ENCODE measurements around the gene COX7A2.
A peak's percentile ranks its signal among the peaks of the same experiment; 100 is the strongest.

COX7A2 gene

GRCh38 chr6:75279418-75279817, 35.8 kb upstream of the COX7A2 start:
- no peak overlapping the region for H3K27ac Mint-ChIP-seq
- no peaks in the 10 kb centered on the region for H3K9me3 Mint-ChIP-seq
- H3K36me3 Mint-ChIP-seq (ENCODE audit: low read depth) = peaks cover 30% of the 10 kb centered on the region
- H3K4me3 Mint-ChIP-seq = no peak overlapping the region
- H3K27me3 Mint-ChIP-seq = no peaks in the 10 kb centered on the region
- peaks cover 68% of the 10 kb centered on the region for H3K4me1 Mint-ChIP-seq (ENCODE audit: low read depth)

DNA sequence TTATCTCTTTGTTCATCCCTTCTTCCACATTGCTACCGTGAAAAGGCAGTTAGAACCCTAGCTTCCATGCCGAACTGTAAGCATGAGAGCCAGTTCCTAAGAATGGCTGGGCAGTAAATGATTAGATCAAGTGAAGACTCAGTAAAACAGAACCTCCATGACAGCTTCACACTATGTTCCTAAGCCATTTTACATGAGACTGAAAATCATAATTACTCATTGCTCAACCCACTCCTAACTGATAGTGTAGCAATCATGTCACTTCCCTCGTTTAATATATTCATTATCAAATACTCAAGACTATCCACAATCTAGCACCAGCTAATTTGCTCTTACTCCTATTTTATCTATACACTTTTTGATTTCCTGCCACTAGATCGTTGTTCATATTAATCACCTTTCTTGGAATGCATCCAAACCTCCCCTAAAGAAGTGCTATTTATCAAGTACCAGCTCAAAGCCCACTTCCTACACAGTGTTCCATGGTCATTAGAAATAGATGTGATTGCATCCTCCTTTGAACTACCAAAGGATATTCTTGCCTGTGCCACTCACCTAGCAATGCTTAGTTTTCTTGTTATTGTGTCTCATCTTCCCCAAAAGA, 35.0 kb upstream of the COX7A2 start:
- H3K4me3 Mint-ChIP-seq = peak overlapping the region; percentile 9
- H3K36me3 Mint-ChIP-seq (ENCODE audit: low read depth) = peaks cover 39% of the 10 kb centered on the region
- H3K9me3 Mint-ChIP-seq = no peaks in the 10 kb centered on the region
- H3K27ac Mint-ChIP-seq = peak overlapping the region; percentile 28
- H3K4me1 Mint-ChIP-seq (ENCODE audit: low read depth) = peaks cover 76% of the 10 kb centered on the region
- H3K27me3 Mint-ChIP-seq = no peaks in the 10 kb centered on the region

DNA sequence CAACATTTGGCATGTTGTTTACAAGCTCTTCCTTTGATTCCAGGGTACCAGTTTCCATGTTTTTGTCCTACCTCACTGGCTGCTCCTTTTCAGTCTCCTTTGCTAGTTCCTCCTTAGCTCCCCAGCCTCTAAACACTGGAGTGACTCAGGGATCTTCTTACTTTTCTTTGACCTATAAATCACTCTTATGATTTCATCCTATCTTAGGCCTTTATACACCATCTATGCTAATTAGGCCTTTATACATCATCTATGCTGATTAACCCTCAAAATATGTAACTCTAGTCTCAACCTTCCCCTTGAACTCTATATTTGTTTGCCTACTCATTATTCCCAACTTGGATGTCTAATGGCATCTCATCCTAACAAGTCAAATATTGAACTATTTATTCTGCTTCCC, 31.5 kb upstream of the COX7A2 start:
- Mint-ChIP-seq H3K4me3 (no peak overlapping the region), H3K36me3 (ENCODE audit: low read depth) (peaks cover 60% of the 10 kb centered on the region), H3K9me3 (no peaks in the 10 kb centered on the region), H3K4me1 (ENCODE audit: low read depth) (peaks cover 74% of the 10 kb centered on the region), H3K27me3 (no peaks in the 10 kb centered on the region), H3K27ac (peak overlapping the region; percentile 42)

DNA sequence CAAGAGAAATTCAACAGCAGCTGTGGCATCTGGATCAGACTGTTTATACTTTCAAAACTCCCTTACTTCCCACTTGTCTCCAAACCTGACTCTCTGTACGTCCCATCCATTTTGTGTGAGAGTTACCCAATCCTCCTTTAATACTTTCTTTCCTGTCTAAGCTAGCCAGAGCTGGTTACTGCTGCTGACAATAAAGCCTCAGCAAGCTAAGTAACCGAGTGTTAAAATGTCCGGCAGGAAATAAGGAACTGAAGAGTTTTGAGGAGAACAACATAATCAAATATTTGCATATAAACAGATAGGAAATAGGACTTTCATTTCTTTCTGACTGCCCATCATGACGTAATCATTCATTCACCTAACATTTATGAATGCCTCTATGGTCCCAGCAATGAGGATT, 29.4 kb upstream of the COX7A2 start:
- Mint-ChIP-seq H3K4me3 (no peak overlapping the region), H3K4me1 (ENCODE audit: low read depth) (peaks cover 71% of the 10 kb centered on the region), H3K27me3 (no peaks in the 10 kb centered on the region), H3K9me3 (no peaks in the 10 kb centered on the region), H3K27ac (no peak overlapping the region), H3K36me3 (ENCODE audit: low read depth) (peaks cover 49% of the 10 kb centered on the region)

DNA sequence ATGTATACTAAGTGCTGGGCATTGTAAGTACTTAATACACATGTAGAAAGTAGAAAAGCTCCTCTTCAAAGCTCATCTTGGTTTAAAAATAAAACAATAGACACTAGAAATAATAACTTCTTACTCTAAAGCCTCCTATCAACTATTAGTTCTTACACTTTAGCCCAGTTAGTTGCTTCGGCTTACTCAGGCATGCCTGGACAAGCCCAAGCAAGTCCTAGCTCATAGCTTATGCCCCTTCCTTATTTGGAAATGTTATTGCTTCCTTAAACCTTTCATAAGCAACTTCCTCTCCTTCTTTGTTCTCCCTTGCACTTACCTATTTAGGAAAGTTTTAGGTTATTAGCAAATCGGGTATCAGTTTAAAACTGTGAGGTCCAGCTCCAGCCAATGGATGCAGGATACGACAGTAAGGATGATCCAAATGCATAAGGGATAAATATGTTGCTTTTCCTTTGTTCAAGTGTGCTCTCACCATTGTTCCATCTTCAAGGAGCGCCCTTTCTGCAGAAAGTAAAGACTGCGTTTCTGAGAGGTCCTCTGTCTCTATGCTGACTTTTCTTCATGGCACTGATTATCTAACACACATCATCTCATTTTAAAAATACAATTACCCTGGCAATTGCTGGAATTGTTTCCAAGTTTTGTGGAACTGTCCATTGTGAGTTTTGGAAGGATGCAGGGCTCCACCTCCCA, 28.7 kb upstream of the COX7A2 start:
- peaks cover 75% of the 10 kb centered on the region for H3K4me1 Mint-ChIP-seq (ENCODE audit: low read depth)
- no peaks in the 10 kb centered on the region for H3K9me3 Mint-ChIP-seq
- H3K27ac Mint-ChIP-seq = peak overlapping the region; percentile 33
- no peaks in the 10 kb centered on the region for H3K27me3 Mint-ChIP-seq
- peaks cover 48% of the 10 kb centered on the region for H3K36me3 Mint-ChIP-seq (ENCODE audit: low read depth)
- H3K4me3 Mint-ChIP-seq = no peak overlapping the region

- Mint-ChIP-seq H3K9me3 (no peaks in the 10 kb centered on the region), H3K27ac (peak overlapping the region; percentile 27), H3K27me3 (no peaks in the 10 kb centered on the region), H3K36me3 (ENCODE audit: low read depth) (peaks cover 28% of the 10 kb centered on the region), H3K4me3 (no peak overlapping the region), H3K4me1 (ENCODE audit: low read depth) (peaks cover 49% of the 10 kb centered on the region)
Observed at GRCh38 chr6:75268988-75269354, 25.4 kb upstream of the COX7A2 start.

- H3K9me3 Mint-ChIP-seq = no peaks in the 10 kb centered on the region
- no peak overlapping the region for H3K4me3 Mint-ChIP-seq
- H3K27me3 Mint-ChIP-seq = no peaks in the 10 kb centered on the region
- H3K4me1 Mint-ChIP-seq (ENCODE audit: low read depth) = peaks cover 45% of the 10 kb centered on the region
- H3K36me3 Mint-ChIP-seq (ENCODE audit: low read depth) = peaks cover 25% of the 10 kb centered on the region
- peak overlapping the region; percentile 15 for H3K27ac Mint-ChIP-seq
Observed at GRCh38 chr6:75268121-75268987, 24.8 kb upstream of the COX7A2 start.

GRCh38 chr6:75267461-75267860, 23.9 kb upstream of the COX7A2 start:
- no peaks in the 10 kb centered on the region for H3K9me3 Mint-ChIP-seq
- no peak overlapping the region for H3K4me3 Mint-ChIP-seq
- peaks cover 24% of the 10 kb centered on the region for H3K36me3 Mint-ChIP-seq (ENCODE audit: low read depth)
- H3K4me1 Mint-ChIP-seq (ENCODE audit: low read depth) = peaks cover 38% of the 10 kb centered on the region
- no peaks in the 10 kb centered on the region for H3K27me3 Mint-ChIP-seq
- H3K27ac Mint-ChIP-seq = no peak overlapping the region

DNA sequence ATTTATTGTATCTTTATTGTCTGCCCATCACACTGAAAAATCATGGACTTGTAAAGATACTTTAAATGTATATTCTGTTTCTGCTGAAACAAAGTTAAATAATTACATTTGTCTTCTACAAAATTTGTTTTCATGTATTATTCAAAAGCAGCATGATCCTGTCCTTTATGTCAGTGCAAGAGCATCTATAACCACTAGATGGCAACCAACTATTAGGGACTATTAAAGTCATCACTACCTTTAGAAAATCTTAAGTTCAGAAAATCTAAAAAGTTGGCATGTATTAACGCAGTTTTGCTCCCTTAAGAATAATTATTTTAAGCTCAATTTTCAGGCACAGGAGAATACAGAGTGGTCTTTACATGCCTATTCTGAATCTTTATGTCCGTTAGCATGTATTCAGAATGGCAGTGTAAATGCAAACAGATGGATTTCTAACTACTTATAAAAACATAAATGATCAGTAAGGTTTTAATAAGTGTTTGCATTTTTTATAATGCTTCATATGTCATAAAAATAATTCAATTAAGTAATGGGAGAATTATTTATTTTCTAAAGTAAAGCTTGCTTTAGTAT, 23.2 kb upstream of the COX7A2 start:
- peaks cover 34% of the 10 kb centered on the region for H3K4me1 Mint-ChIP-seq (ENCODE audit: low read depth)
- no peaks in the 10 kb centered on the region for H3K9me3 Mint-ChIP-seq
- peaks cover 18% of the 10 kb centered on the region for H3K36me3 Mint-ChIP-seq (ENCODE audit: low read depth)
- H3K27ac Mint-ChIP-seq = no peak overlapping the region
- no peak overlapping the region for H3K4me3 Mint-ChIP-seq
- no peaks in the 10 kb centered on the region for H3K27me3 Mint-ChIP-seq

DNA sequence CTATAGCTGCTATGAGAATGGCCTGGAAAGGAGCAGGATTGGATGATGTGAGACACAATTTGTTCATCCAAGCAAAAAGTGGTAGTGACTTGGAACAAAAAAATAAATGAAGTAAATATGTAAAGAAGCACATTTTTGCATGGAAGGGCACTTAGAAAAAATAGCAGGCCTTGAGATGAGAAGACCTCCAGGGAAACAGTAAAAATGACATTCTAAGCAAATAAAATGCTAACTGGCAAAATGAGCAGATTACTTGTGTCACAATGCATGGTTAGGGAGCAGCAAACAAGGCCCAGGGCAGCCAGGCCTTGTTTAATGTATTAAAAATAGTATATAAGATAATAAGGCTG, 19.8 kb upstream of the COX7A2 start:
- peaks cover 13% of the 10 kb centered on the region for H3K4me1 Mint-ChIP-seq (ENCODE audit: low read depth)
- no peaks in the 10 kb centered on the region for H3K27me3 Mint-ChIP-seq
- no peak overlapping the region for H3K4me3 Mint-ChIP-seq
- no peaks in the 10 kb centered on the region for H3K9me3 Mint-ChIP-seq
- H3K36me3 Mint-ChIP-seq (ENCODE audit: low read depth) = peaks cover 23% of the 10 kb centered on the region
- H3K27ac Mint-ChIP-seq = no peak overlapping the region

- Mint-ChIP-seq H3K4me1 (ENCODE audit: low read depth) (peaks cover 8% of the 10 kb centered on the region), H3K9me3 (no peaks in the 10 kb centered on the region), H3K4me3 (no peak overlapping the region), H3K36me3 (ENCODE audit: low read depth) (peaks cover 26% of the 10 kb centered on the region), H3K27ac (no peak overlapping the region), H3K27me3 (no peaks in the 10 kb centered on the region)
Observed at GRCh38 chr6:75262716-75263400, 19.3 kb upstream of the COX7A2 start.

DNA sequence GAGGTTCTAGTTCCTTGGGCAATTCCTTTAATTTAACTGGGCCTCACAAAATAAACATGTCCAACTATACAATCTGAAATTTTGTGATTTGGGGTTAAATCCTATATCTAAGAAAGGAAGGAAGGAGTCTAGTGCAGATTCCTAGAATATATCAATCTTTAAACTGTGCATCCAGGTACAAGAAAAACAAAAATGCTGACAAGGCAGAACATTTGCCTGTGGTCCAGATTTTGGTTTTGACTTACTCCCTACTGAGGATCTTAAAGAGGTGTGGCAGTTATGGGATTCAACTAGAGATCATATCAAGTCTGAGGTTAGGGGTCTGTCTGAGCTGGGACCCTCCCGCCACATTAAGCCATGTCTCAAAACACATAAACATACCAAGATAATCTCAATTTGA, 17.7 kb upstream of the COX7A2 start:
- peaks cover 37% of the 10 kb centered on the region for H3K36me3 Mint-ChIP-seq (ENCODE audit: low read depth)
- no peaks in the 10 kb centered on the region for H3K27me3 Mint-ChIP-seq
- H3K4me1 Mint-ChIP-seq (ENCODE audit: low read depth) = no peaks in the 10 kb centered on the region
- no peaks in the 10 kb centered on the region for H3K9me3 Mint-ChIP-seq
- H3K4me3 Mint-ChIP-seq = no peak overlapping the region
- H3K27ac Mint-ChIP-seq = no peak overlapping the region

DNA sequence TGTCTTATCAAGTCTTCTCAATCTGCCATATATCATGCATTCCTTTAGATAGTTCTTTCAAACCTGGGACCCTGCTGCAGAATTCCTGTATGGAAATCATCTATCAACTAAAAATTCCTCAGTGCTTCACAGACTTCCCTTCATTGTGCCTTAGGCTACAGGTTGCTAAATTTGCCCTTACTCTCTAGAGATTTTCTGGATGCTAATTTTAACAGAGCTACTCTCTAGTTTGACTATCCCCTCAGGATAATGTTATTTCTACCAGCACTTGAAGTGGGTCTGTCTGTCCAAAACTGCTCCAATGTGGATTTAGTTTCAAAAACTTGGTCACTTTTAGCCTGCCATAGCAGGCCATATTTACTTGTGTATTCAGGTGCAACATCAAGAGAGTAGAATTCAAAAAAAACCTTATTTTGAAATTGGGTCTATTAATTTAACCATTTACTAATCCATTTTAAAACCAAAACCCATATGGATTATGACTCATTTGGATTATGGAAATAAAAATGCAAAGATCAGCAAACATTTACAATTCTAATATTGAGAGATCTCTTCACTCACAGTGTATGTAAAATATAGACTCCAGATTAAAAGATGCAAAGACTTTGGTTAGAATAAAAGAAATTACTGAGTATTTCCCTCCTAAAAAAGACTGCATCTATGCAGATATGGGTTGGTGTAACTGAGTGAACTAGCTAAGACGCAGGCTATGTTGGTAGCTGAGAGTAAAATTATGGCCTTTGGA, 13.9 kb upstream of the COX7A2 start:
- H3K4me1 Mint-ChIP-seq (ENCODE audit: low read depth) = no peaks in the 10 kb centered on the region
- H3K36me3 Mint-ChIP-seq (ENCODE audit: low read depth) = peaks cover 42% of the 10 kb centered on the region
- no peak overlapping the region for H3K4me3 Mint-ChIP-seq
- H3K27ac Mint-ChIP-seq = no peak overlapping the region
- no peaks in the 10 kb centered on the region for H3K27me3 Mint-ChIP-seq
- no peaks in the 10 kb centered on the region for H3K9me3 Mint-ChIP-seq

DNA sequence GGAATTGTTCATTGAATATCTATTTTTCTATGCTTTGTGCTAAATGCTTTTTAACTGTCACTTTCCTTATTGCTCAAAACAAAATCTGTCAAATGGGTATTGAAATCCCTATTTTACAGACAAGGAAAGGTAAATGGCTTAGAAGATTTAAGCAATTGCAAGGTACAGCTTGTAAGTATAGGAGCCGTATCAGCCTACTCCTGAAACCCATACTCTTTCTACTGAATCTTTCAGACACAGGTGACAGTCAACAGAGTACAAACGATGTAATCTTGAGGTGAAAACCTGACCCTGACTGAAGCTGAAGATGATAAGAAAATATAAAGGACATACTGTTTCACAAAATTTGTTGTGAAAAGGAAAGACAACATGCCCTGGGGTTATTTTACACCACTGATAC, 7.0 kb upstream of the COX7A2 start:
- H3K27me3 Mint-ChIP-seq = peaks cover 14% of the 10 kb centered on the region

More for the DNA sequence above, 7.0 kb upstream of the COX7A2 start:
- Mint-ChIP-seq H3K27ac (no peak overlapping the region), H3K4me3 (no peak overlapping the region), H3K36me3 (ENCODE audit: low read depth) (peaks cover 8% of the 10 kb centered on the region), H3K9me3 (no peaks in the 10 kb centered on the region), H3K4me1 (ENCODE audit: low read depth) (no peaks in the 10 kb centered on the region)
